ENCODE measurements around the gene TMEM43. TPM values are rescaled to one million over a fixed set of nuclear protein-coding genes. Genes with fewer than 3 reads are reported as not detected.

The TMEM43 gene
- total RNA-seq, 1 donor from 2014 or later = 79.2 TPM

- Mint-ChIP-seq H3K27me3 (ENCODE audit: low read depth, unreplicated experiment) (no peaks in the 10 kb centered on the region), H3K27ac (ENCODE audit: unreplicated experiment) (no peak overlapping the region), H3K36me3 (ENCODE audit: low read depth, unreplicated experiment) (peaks cover 50% of the 10 kb centered on the region), H3K4me3 (ENCODE audit: unreplicated experiment) (no peak overlapping the region), H3K4me1 (ENCODE audit: low read depth, unreplicated experiment) (peaks cover 2% of the 10 kb centered on the region), H3K9me3 (ENCODE audit: unreplicated experiment) (no peaks in the 10 kb centered on the region)
- Histone ChIP-seq H3K4me1 (ENCODE audit: insufficient read depth, low read length) (no peaks in the 10 kb centered on the region), H3K27me3 (ENCODE audit: insufficient read depth, low read length) (no peaks in the 10 kb centered on the region), H3K9ac (ENCODE audit: low read length) (no peak overlapping the region), H2AFZ (ENCODE audit: low read depth, low read length) (no peak overlapping the region), H3K79me2 (ENCODE audit: insufficient read depth, low read length) (peaks cover 2% of the 10 kb centered on the region), H4K20me1 (ENCODE audit: insufficient read depth, low read length) (peaks cover 36% of the 10 kb centered on the region), H3K9me3 (ENCODE audit: insufficient read depth, low read depth, low read length) (no peaks in the 10 kb centered on the region), H3K4me3 (ENCODE audit: insufficient read depth, low read depth, low read length) (no peak overlapping the region), H3K4me2 (ENCODE audit: low read length) (no peak overlapping the region), H3K27ac (ENCODE audit: low read depth, low read length) (no peak overlapping the region), H3K36me3 (ENCODE audit: insufficient read depth, low read length) (peaks cover 40% of the 10 kb centered on the region)
- TF ChIP-seq EZH2 (IDR thresholded peaks at IDR 0.05; ENCODE audit: insufficient read depth, low read length) (no peak), CTCF (IDR thresholded peaks at IDR 0.05; ENCODE audit: insufficient read depth, low read depth, low read length) (no peak)
- FAIRE-seq (no peak), DNase-seq (ENCODE audit: low read depth) (no peak)
Measured at GRCh38 chr3:14154276-14154675, 29.4 kb downstream of the TMEM43 start.

- H3K27ac ChIP-seq (ENCODE audit: low read depth, low read length) = no peak overlapping the region
- Mint-ChIP-seq H3K36me3 (ENCODE audit: low read depth, unreplicated experiment) (peaks cover 52% of the 10 kb centered on the region), H3K4me1 (ENCODE audit: low read depth, unreplicated experiment) (peaks cover 2% of the 10 kb centered on the region), H3K4me3 (ENCODE audit: unreplicated experiment) (no peak overlapping the region), H3K27me3 (ENCODE audit: low read depth, unreplicated experiment) (no peaks in the 10 kb centered on the region), H3K27ac (ENCODE audit: unreplicated experiment) (no peak overlapping the region), H3K9me3 (ENCODE audit: unreplicated experiment) (no peaks in the 10 kb centered on the region)
- no peaks in the 10 kb centered on the region for H3K27me3 ChIP-seq (ENCODE audit: insufficient read depth, low read length)
- H3K4me3 ChIP-seq (ENCODE audit: insufficient read depth, low read depth, low read length) = no peak overlapping the region
- no peak overlapping the region for H2AFZ ChIP-seq (ENCODE audit: low read depth, low read length)
- no peak overlapping the region for H3K4me2 ChIP-seq (ENCODE audit: low read length)
- H3K79me2 ChIP-seq (ENCODE audit: insufficient read depth, low read length) = peaks cover 2% of the 10 kb centered on the region
- H3K36me3 ChIP-seq (ENCODE audit: insufficient read depth, low read length) = peaks cover 46% of the 10 kb centered on the region
- no peak for TF ChIP-seq EZH2 (IDR thresholded peaks at IDR 0.05; ENCODE audit: insufficient read depth, low read length)
- no peak for TF ChIP-seq CTCF (IDR thresholded peaks at IDR 0.05; ENCODE audit: insufficient read depth, low read depth, low read length)
- no peaks in the 10 kb centered on the region for H3K9me3 ChIP-seq (ENCODE audit: insufficient read depth, low read depth, low read length)
- no peak overlapping the region for H3K9ac ChIP-seq (ENCODE audit: low read length)
- DNase-seq (ENCODE audit: low read depth) (no peak), FAIRE-seq (no peak)
- peaks cover 36% of the 10 kb centered on the region for H4K20me1 ChIP-seq (ENCODE audit: insufficient read depth, low read length)
- no peaks in the 10 kb centered on the region for H3K4me1 ChIP-seq (ENCODE audit: insufficient read depth, low read length)
Measured at GRCh38 chr3:14154895-14155440, 30.1 kb downstream of the TMEM43 start.

- FAIRE-seq = no peak
- Mint-ChIP-seq H3K27ac (ENCODE audit: unreplicated experiment) (no peak overlapping the region), H3K4me1 (ENCODE audit: low read depth, unreplicated experiment) (no peaks in the 10 kb centered on the region), H3K9me3 (ENCODE audit: unreplicated experiment) (peaks cover 3% of the 10 kb centered on the region), H3K4me3 (ENCODE audit: unreplicated experiment) (no peak overlapping the region), H3K36me3 (ENCODE audit: low read depth, unreplicated experiment) (peaks cover 54% of the 10 kb centered on the region), H3K27me3 (ENCODE audit: low read depth, unreplicated experiment) (no peaks in the 10 kb centered on the region)
- no peak overlapping the region for H3K4me2 ChIP-seq (ENCODE audit: low read length)
- H3K9me3 ChIP-seq (ENCODE audit: insufficient read depth, low read depth, low read length) = no peaks in the 10 kb centered on the region
- H3K4me1 ChIP-seq (ENCODE audit: insufficient read depth, low read length) = no peaks in the 10 kb centered on the region
- no peak for TF ChIP-seq CTCF (IDR thresholded peaks at IDR 0.05; ENCODE audit: insufficient read depth, low read depth, low read length)
- TF ChIP-seq EZH2 (IDR thresholded peaks at IDR 0.05; ENCODE audit: insufficient read depth, low read length) = no peak
- no peak overlapping the region for H2AFZ ChIP-seq (ENCODE audit: low read depth, low read length)
- H3K36me3 ChIP-seq (ENCODE audit: insufficient read depth, low read length) = peaks cover 55% of the 10 kb centered on the region
- no peak overlapping the region for H3K27ac ChIP-seq (ENCODE audit: low read depth, low read length)
- H3K9ac ChIP-seq (ENCODE audit: low read length) = no peak overlapping the region
- no peak overlapping the region for H3K4me3 ChIP-seq (ENCODE audit: insufficient read depth, low read depth, low read length)
- no peak for DNase-seq (ENCODE audit: low read depth)
- peaks cover 2% of the 10 kb centered on the region for H3K79me2 ChIP-seq (ENCODE audit: insufficient read depth, low read length)
- H4K20me1 ChIP-seq (ENCODE audit: insufficient read depth, low read length) = peaks cover 33% of the 10 kb centered on the region
- H3K27me3 ChIP-seq (ENCODE audit: insufficient read depth, low read length) = no peaks in the 10 kb centered on the region
Measured at GRCh38 chr3:14156201-14156600, 31.3 kb downstream of the TMEM43 start.

Measured in astrocyte (in vitro differentiated cells and primary cell).